COLO829 (cell line): ENCODE results near the gene CDCA7.
"Not testable (repeated sequence)": the region's sequence is repeated elsewhere in the genome, so short reads cannot be mapped to it uniquely, and the experiment has no call there.

Experiments used
- DNase-seq: peaks from one replicate; pipeline ENCODE4 v3.0.0; 2012; ENCODE audit warnings: low spot score

CDCA7 gene

GRCh38 chr2:173359231-173359630 lies 4.6 kb downstream of the CDCA7 start:
- no peak for DNase-seq

GRCh38 chr2:173370198-173370597 lies 15.5 kb downstream of the CDCA7 start:
- DNase-seq = no peak

- DNase-seq = no peak
Observed at GRCh38 chr2:173371023-173371422, 16.4 kb downstream of the CDCA7 start.

GRCh38 chr2:173373290-173373689 lies 18.6 kb downstream of the CDCA7 start:
- no peak for DNase-seq

GRCh38 chr2:173374634-173375033 lies 20.0 kb downstream of the CDCA7 start:
- DNase-seq = no peak

- not testable (repeated sequence) for DNase-seq
Observed at GRCh38 chr2:173385534-173385933, 30.9 kb downstream of the CDCA7 start.

- DNase-seq = no peak
Observed at GRCh38 chr2:173386021-173386737, 31.5 kb downstream of the CDCA7 start.

GRCh38 chr2:173386738-173387065 lies 32.0 kb downstream of the CDCA7 start:
- DNase-seq = no peak

- no peak for DNase-seq
Observed at GRCh38 chr2:173387079-173387478, 32.4 kb downstream of the CDCA7 start.

GRCh38 chr2:173387660-173388059 lies 33.0 kb downstream of the CDCA7 start:
- DNase-seq = no peak

GRCh38 chr2:173388795-173389194 lies 34.1 kb downstream of the CDCA7 start:
- no peak for DNase-seq

GRCh38 chr2:173390036-173390435 lies 35.4 kb downstream of the CDCA7 start:
- no peak for DNase-seq

- DNase-seq = no peak
Observed at GRCh38 chr2:173392731-173393130, 38.1 kb downstream of the CDCA7 start.

GRCh38 chr2:173393186-173393585 lies 38.5 kb downstream of the CDCA7 start:
- DNase-seq = no peak

GRCh38 chr2:173393636-173394035 lies 39.0 kb downstream of the CDCA7 start:
- no peak for DNase-seq

- DNase-seq = no peak
Observed at GRCh38 chr2:173394091-173394974, 39.7 kb downstream of the CDCA7 start.

- DNase-seq = no peak
Observed at GRCh38 chr2:173395567-173396351, 41.1 kb downstream of the CDCA7 start.

GRCh38 chr2:173397539-173397938 lies 42.9 kb downstream of the CDCA7 start:
- DNase-seq = no peak

- DNase-seq = no peak
Observed at GRCh38 chr2:173399229-173399628, 44.6 kb downstream of the CDCA7 start.

GRCh38 chr2:173400760-173401159 lies 46.1 kb downstream of the CDCA7 start:
- DNase-seq = peak; percentile 25

- no peak for DNase-seq
Observed at GRCh38 chr2:173401716-173402326, 47.1 kb downstream of the CDCA7 start.

GRCh38 chr2:173402405-173402974 lies 47.8 kb downstream of the CDCA7 start:
- peak; percentile 79 for DNase-seq
